Measurements from ENCODE around the gene FAM187B. TPM values are rescaled to one million over a fixed set of nuclear protein-coding genes. Genes with fewer than 3 reads are reported as not detected.

The FAM187B gene
- total and polyA plus RNA-seq, 3 donors from 2014 or later, result 18.4 to 105 (median 79.2) TPM

DNA sequence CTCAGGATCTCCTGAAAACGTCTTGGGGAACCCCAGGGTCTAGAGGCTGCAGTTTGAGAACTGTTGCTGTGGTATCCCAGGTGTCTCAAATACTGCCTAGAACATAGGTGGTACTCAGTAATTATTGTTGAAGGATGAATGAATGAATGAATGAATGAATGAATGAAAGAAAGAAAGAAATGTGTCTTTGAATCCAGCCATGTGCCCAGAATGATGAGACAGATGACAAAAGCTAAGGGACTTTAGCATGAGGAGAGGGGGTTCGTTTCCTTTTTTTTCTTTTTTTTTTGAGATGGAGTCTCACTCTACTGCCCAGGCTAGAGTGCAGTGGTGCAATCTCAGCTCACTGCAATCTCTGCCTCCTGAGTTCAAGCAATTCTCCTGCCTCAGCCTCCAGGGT lies 28.0 kb upstream of the FAM187B start:
- no peaks in the 10 kb centered on the region for H3K36me3 ChIP-seq (ENCODE audit: low read depth, missing control alignments)
- 53 to 59% methylated on average over 2 of the region's 2 CpGs for WGBS, 2 donors
- H3K9me3 ChIP-seq, result no peaks in the 10 kb centered on the region
- intact Hi-C loops (cut with DNase I; ENCODE audit: low total_unique reads), result no loop called here
- no peak overlapping the region for H3K4me3 ChIP-seq
- TF ChIP-seq POLR2A (IDR thresholded peaks at IDR 0.05) (no peak), CTCF (IDR thresholded peaks at IDR 0.05) (no peak)
- no peak for DNase-seq
- H3K27me3 ChIP-seq, result no peaks in the 10 kb centered on the region
- no peak overlapping the region for H3K27ac ChIP-seq
- peaks cover 6% of the 10 kb centered on the region for H3K4me1 ChIP-seq

GRCh38 chr19:35254341-35255297 lies 26.1 kb upstream of the FAM187B start:
- Histone ChIP-seq H3K4me1 (peaks cover 6% of the 10 kb centered on the region), H3K9me3 (no peaks in the 10 kb centered on the region), H3K27ac (no peak overlapping the region), H3K36me3 (ENCODE audit: low read depth, missing control alignments) (no peaks in the 10 kb centered on the region), H3K27me3 (no peaks in the 10 kb centered on the region), H3K4me3 (no peak overlapping the region)
- intact Hi-C loops (cut with DNase I; ENCODE audit: low total_unique reads), result no loop called here
- 82 to 83% methylated on average over 17 of the region's 17 CpGs for WGBS, 2 donors
- no peak for DNase-seq
- TF ChIP-seq CTCF (IDR thresholded peaks at IDR 0.05), result no peak
- no peak for TF ChIP-seq POLR2A (IDR thresholded peaks at IDR 0.05)

GRCh38 chr19:35253316-35254286 lies 25.1 kb upstream of the FAM187B start:
- TF ChIP-seq CTCF (IDR thresholded peaks at IDR 0.05) (no peak), POLR2A (IDR thresholded peaks at IDR 0.05) (no peak)
- DNase-seq, result no peak
- Histone ChIP-seq H3K9me3 (no peaks in the 10 kb centered on the region), H3K27ac (no peak overlapping the region), H3K27me3 (no peaks in the 10 kb centered on the region), H3K4me3 (no peak overlapping the region), H3K4me1 (peaks cover 6% of the 10 kb centered on the region), H3K36me3 (ENCODE audit: low read depth, missing control alignments) (no peaks in the 10 kb centered on the region)
- WGBS, 2 donors, result 85 to 90% methylated on average over 8 to 9 of the region's 9 CpGs
- intact Hi-C loops (cut with DNase I; ENCODE audit: low total_unique reads), result no loop called here

GRCh38 chr19:35251456-35251855 lies 22.9 kb upstream of the FAM187B start:
- no peak overlapping the region for H3K27ac ChIP-seq
- H3K36me3 ChIP-seq (ENCODE audit: low read depth, missing control alignments), result no peaks in the 10 kb centered on the region
- WGBS, 2 donors, result 81 to 86% methylated on average over 2 of the region's 2 CpGs
- no peak overlapping the region for H3K4me3 ChIP-seq
- TF ChIP-seq CTCF (IDR thresholded peaks at IDR 0.05) (no peak), POLR2A (IDR thresholded peaks at IDR 0.05) (no peak)
- intact Hi-C loops (cut with DNase I; ENCODE audit: low total_unique reads), result no loop called here
- H3K4me1 ChIP-seq, result no peaks in the 10 kb centered on the region
- DNase-seq, result no peak
- H3K9me3 ChIP-seq, result no peaks in the 10 kb centered on the region
- no peaks in the 10 kb centered on the region for H3K27me3 ChIP-seq
